Kidney (tissue), 14 donors: Measurements from ENCODE around the gene RUNX1. TPM values are rescaled to one million over a fixed set of nuclear protein-coding genes. Genes with fewer than 3 reads are reported as not detected.

Experiments used
- DNase-seq, 5 donors: peaks; one replicate each; pipeline ENCODE4 v3.0.0-alpha.2; 2013 to 2020
- FAIRE-seq: peaks from 2 replicates; lab custom pipeline; 2012; peaks lifted over from hg19 to GRCh38; lab: Jason Lieb, UNC
- H3K27ac ChIP-seq, 2 donors: one replicate each; pipeline ENCODE4 v1.7.0; 2013; ENCODE audit warnings: low read depth in 2 of 2, low read length in 2 of 2, inconsistent platforms in 1 of 2
- H3K27me3 ChIP-seq: one replicate; pipeline ENCODE4 v1.7.1; 2013; ENCODE audit warnings: low read length, inconsistent platforms; ENCODE audit not compliant: control insufficient read depth, insufficient read depth
- H3K36me3 ChIP-seq, 3 donors: one replicate each; pipeline versions ENCODE4 v1.7.0 to v1.7.1; 2013; ENCODE audit warnings: low read length in 3 of 3, control low read depth in 1 of 3, inconsistent platforms in 1 of 3; ENCODE audit not compliant: insufficient read depth in 3 of 3, control insufficient read depth in 2 of 3
- H3K4me1 ChIP-seq, 3 donors: one replicate each; pipeline versions ENCODE4 v1.7.0 to v1.7.1; 2013; ENCODE audit warnings: low read length in 3 of 3, inconsistent platforms in 1 of 3, low read depth in 1 of 3; ENCODE audit not compliant: control insufficient read depth in 2 of 3, insufficient read depth in 2 of 3
- H3K4me3 ChIP-seq, 3 donors: one replicate each; pipeline versions ENCODE4 v1.7.0 to v1.8.1; 2013; ENCODE audit warnings: low read length in 3 of 3, control low read depth in 1 of 3, inconsistent platforms in 1 of 3
- H3K9ac ChIP-seq, 3 donors: one replicate each; pipeline versions ENCODE4 v1.7.0 to v1.7.1; 2013; ENCODE audit warnings: low read length in 3 of 3, control low read depth in 1 of 3, inconsistent platforms in 1 of 3
- H3K9me3 ChIP-seq, 3 donors: one replicate each; pipeline versions ENCODE4 v1.7.0 to v1.7.1; 2013; ENCODE audit warnings: low read length in 3 of 3, control low read depth in 1 of 3, inconsistent platforms in 1 of 3; ENCODE audit not compliant: control insufficient read depth in 2 of 3, insufficient read depth in 1 of 3
- CTCF ChIP-seq: IDR thresholded peaks from 3 replicates; pipeline ENCODE4 v1.5.1; 2012; ENCODE audit warnings: mild to moderate bottlenecking, moderate library complexity, borderline replicate concordance; ENCODE audit not compliant: insufficient read depth; ENCODE audit errors: extremely low read depth
- intact Hi-C: fragments of 100-400 bp; cut with DNase I; formaldehyde crosslinking; loops from one replicate; pipeline ENCODE4 v1.11.1; 2022
- polyA plus RNA-seq: library from polyadenylated mRNA; stranded (reverse); fragments of 350-450 nt; fragmentation: Illumina TruSeq; extraction: RNeasy Lipid Tissue Mini Kit (QIAGEN cat#74804); gene quantifications from one replicate; pipeline ENCODE4 v1.2.3, GENCODE V29; 2014; ENCODE audit warnings: low read depth, low replicate concordance; ENCODE audit not compliant: insufficient read depth
- total RNA-seq: library from RNA; stranded (reverse); fragmentation: NEBNext Ultra II Directional; extraction: Animal tissue kit (Norgen Biotek cat#: 25700); gene quantifications from one replicate; pipeline ENCODE4 v1.2.1, GENCODE V29; 2021
- donor health status: control.
- donor health status: control.
- donor health status: control.
- donor health status: control.
- donor health status: control.
- donor health status: DM: yes; HTN: yes; CAD: no.
- donor health status: Normal renal cell carcinoma (clear cell type).

Gene RUNX1
- total and polyA plus RNA-seq, 2 donors from 2014 or later: 1.3 to 58.0 TPM

- H3K27ac ChIP-seq: no peak overlapping the region
- FAIRE-seq: no peak
- H3K36me3 ChIP-seq: no peaks in the 10 kb centered on the region
- TF ChIP-seq CTCF: no peak
- DNase-seq: no peak
- H3K27me3 ChIP-seq: no peaks in the 10 kb centered on the region
- intact Hi-C loops: no loop called here
- no peak overlapping the region for H3K4me3 ChIP-seq
- H3K9ac ChIP-seq: no peak overlapping the region
- H3K9me3 ChIP-seq: no peaks in the 10 kb centered on the region
- peaks cover 0 to 5% (median 3%) of the 10 kb centered on the region in 3 donors for H3K4me1 ChIP-seq
Observed at GRCh38 chr21:35046263-35046624, 2.9 kb downstream of the RUNX1 start.

GRCh38 chr21:35045542-35046262, 3.4 kb downstream of the RUNX1 start:
- DNase-seq: no peak
- H3K4me1 ChIP-seq: peaks cover 0 to 5% (median 3%) of the 10 kb centered on the region in 3 donors
- H3K9me3 ChIP-seq: no peaks in the 10 kb centered on the region
- no peaks in the 10 kb centered on the region for H3K27me3 ChIP-seq
- FAIRE-seq: no peak
- no peaks in the 10 kb centered on the region for H3K36me3 ChIP-seq
- H3K9ac ChIP-seq: no peak overlapping the region
- H3K27ac ChIP-seq: no peak overlapping the region
- TF ChIP-seq CTCF: no peak
- intact Hi-C loops: no loop called here
- no peak overlapping the region for H3K4me3 ChIP-seq

DNA sequence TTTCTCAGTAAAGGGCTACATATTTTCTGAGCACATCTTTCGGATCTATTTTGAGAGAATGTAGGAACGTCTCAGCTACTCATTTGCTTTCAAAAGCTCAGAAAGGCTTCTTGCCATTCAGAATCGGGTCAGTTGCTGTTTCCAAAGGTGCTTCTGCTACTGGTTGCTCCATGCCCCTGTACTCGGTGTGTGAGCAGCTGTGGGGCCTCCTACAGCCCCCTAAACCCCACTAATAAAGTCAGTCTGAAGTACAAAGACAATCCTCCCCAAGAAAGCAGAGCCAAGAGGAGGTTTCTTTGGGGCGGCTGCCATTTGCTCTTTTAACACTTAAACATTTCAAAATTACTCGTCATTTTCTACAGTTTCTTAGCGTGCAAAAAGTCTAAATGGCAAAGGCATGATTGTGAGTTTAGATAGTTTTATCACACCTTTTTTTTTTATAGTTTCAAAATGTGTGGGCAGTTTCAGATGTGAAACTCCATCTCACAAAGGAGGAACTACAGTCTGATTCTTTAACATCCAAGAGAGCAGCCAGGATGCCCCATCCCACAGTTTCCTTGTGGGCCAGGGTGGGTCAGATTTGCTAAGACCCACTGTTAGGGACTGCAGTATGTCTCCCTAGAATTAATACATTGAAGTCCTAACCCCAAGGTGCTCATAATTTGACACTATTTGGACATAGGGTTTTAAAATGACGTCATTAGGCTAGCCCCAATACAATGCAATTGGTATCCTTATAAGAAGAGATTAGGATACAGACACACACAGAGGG, 4.1 kb downstream of the RUNX1 start:
- DNase-seq: no peak
- H3K9me3 ChIP-seq: no peaks in the 10 kb centered on the region
- no peak overlapping the region for H3K9ac ChIP-seq
- H3K4me3 ChIP-seq: no peak overlapping the region
- TF ChIP-seq CTCF: no peak
- intact Hi-C loops: no loop called here
- peaks cover 0 to 5% (median 3%) of the 10 kb centered on the region in 3 donors for H3K4me1 ChIP-seq
- H3K36me3 ChIP-seq: no peaks in the 10 kb centered on the region
- H3K27me3 ChIP-seq: no peaks in the 10 kb centered on the region
- FAIRE-seq: no peak
- no peak overlapping the region for H3K27ac ChIP-seq
